ENCODE measurements around the gene PFN3.

PFN3 gene

GRCh38 chr5:177425801-177426565 is 25.5 kb upstream of the PFN3 start:
- peak overlapping the region; percentile 89 for H3K4me2 ChIP-seq (ENCODE audit: insufficient read depth, low read length)
- peak overlapping the region; percentile 59 for H3K9ac ChIP-seq (ENCODE audit: low read depth, low read length)
- H3K4me3 ChIP-seq (ENCODE audit: low read depth in 1 of 2, low read length in 2 of 2): peak overlapping the region; percentile 21 to 63; a peak in 3 of 4 replicates
- peaks cover 16% of the 10 kb centered on the region for H3K36me3 ChIP-seq (ENCODE audit: insufficient read depth, low read length)
- no peaks in the 10 kb centered on the region for H3K9me3 ChIP-seq (ENCODE audit: insufficient read depth, low read length, severe bottlenecking)
- TF ChIP-seq CTCF (IDR thresholded peaks at IDR 0.05; ENCODE audit: borderline replicate concordance, extremely low read depth, low read length, poor library complexity, severe bottlenecking) (no peak), EZH2 (IDR thresholded peaks at IDR 0.05; ENCODE audit: borderline replicate concordance, low read depth, low read length, severe bottlenecking) (no peak)
- H3K79me2 ChIP-seq (ENCODE audit: insufficient read depth, low read length): peaks cover 44% of the 10 kb centered on the region
- no peaks in the 10 kb centered on the region for H3K27me3 ChIP-seq (ENCODE audit: insufficient read depth, low read length, poor library complexity)
- peaks cover 51% of the 10 kb centered on the region for H3K4me1 ChIP-seq (ENCODE audit: insufficient read depth, low read length)
- peak overlapping the region; percentile 72 for H2AFZ ChIP-seq (ENCODE audit: low read depth, low read length)
- ATAC-seq (ENCODE audit: insufficient read depth, low read depth) (peak; percentile 86), DNase-seq (peak; percentile 100)
- H3K27ac ChIP-seq (ENCODE audit: low read length): peak overlapping the region; percentile 85
- peaks cover 40% of the 10 kb centered on the region for H4K20me1 ChIP-seq (ENCODE audit: insufficient read depth, low read length)

GRCh38 chr5:177425196-177425800 is 24.8 kb upstream of the PFN3 start:
- H3K79me2 ChIP-seq (ENCODE audit: insufficient read depth, low read length): peaks cover 37% of the 10 kb centered on the region
- H3K27me3 ChIP-seq (ENCODE audit: insufficient read depth, low read length, poor library complexity): no peaks in the 10 kb centered on the region
- H3K4me3 ChIP-seq (ENCODE audit: low read depth in 1 of 2, low read length in 2 of 2): peak overlapping the region; percentile 21 to 63; a peak in 3 of 4 replicates
- no peaks in the 10 kb centered on the region for H3K9me3 ChIP-seq (ENCODE audit: insufficient read depth, low read length, severe bottlenecking)
- H3K9ac ChIP-seq (ENCODE audit: low read depth, low read length): peak overlapping the region; percentile 59
- H2AFZ ChIP-seq (ENCODE audit: low read depth, low read length): peak overlapping the region; percentile 72
- peak overlapping the region; percentile 85 for H3K27ac ChIP-seq (ENCODE audit: low read length)
- TF ChIP-seq EZH2 (IDR thresholded peaks at IDR 0.05; ENCODE audit: borderline replicate concordance, low read depth, low read length, severe bottlenecking): no peak
- TF ChIP-seq CTCF (IDR thresholded peaks at IDR 0.05; ENCODE audit: borderline replicate concordance, extremely low read depth, low read length, poor library complexity, severe bottlenecking): no peak
- peaks cover 9% of the 10 kb centered on the region for H3K36me3 ChIP-seq (ENCODE audit: insufficient read depth, low read length)
- ATAC-seq (ENCODE audit: insufficient read depth, low read depth): peak; percentile 1
- H3K4me2 ChIP-seq (ENCODE audit: insufficient read depth, low read length): peak overlapping the region; percentile 89
- H4K20me1 ChIP-seq (ENCODE audit: insufficient read depth, low read length): peaks cover 33% of the 10 kb centered on the region
- peaks cover 44% of the 10 kb centered on the region for H3K4me1 ChIP-seq (ENCODE audit: insufficient read depth, low read length)
- DNase-seq: no peak

- peaks cover 28% of the 10 kb centered on the region for H3K4me1 ChIP-seq (ENCODE audit: insufficient read depth, low read length)
- no peaks in the 10 kb centered on the region for H3K27me3 ChIP-seq (ENCODE audit: insufficient read depth, low read length, poor library complexity)
- H3K9me3 ChIP-seq (ENCODE audit: insufficient read depth, low read length, severe bottlenecking): no peaks in the 10 kb centered on the region
- H3K4me3 ChIP-seq (ENCODE audit: low read depth in 1 of 2, low read length in 2 of 2): no peak overlapping the region
- no peak overlapping the region for H3K27ac ChIP-seq (ENCODE audit: low read length)
- no peak overlapping the region for H3K4me2 ChIP-seq (ENCODE audit: insufficient read depth, low read length)
- H2AFZ ChIP-seq (ENCODE audit: low read depth, low read length): no peak overlapping the region
- peaks cover 5% of the 10 kb centered on the region; the same call in 1 of the 2 replicates for H3K36me3 ChIP-seq (ENCODE audit: insufficient read depth, low read length)
- no peak overlapping the region for H3K9ac ChIP-seq (ENCODE audit: low read depth, low read length)
- TF ChIP-seq CTCF (IDR thresholded peaks at IDR 0.05; ENCODE audit: borderline replicate concordance, extremely low read depth, low read length, poor library complexity, severe bottlenecking): no peak
- TF ChIP-seq EZH2 (IDR thresholded peaks at IDR 0.05; ENCODE audit: borderline replicate concordance, low read depth, low read length, severe bottlenecking): no peak
- H3K79me2 ChIP-seq (ENCODE audit: insufficient read depth, low read length): peaks cover 21% of the 10 kb centered on the region
- no peak for DNase-seq
- ATAC-seq (ENCODE audit: insufficient read depth, low read depth): no peak
- peaks cover 17% of the 10 kb centered on the region for H4K20me1 ChIP-seq (ENCODE audit: insufficient read depth, low read length)
Measured at GRCh38 chr5:177423671-177424070, 23.2 kb upstream of the PFN3 start.
